HCEC 1CT (cell line): ENCODE data around the gene FERMT1.
"Not testable (repeated sequence)": the region's sequence is repeated elsewhere in the genome, so short reads cannot be mapped to it uniquely, and the experiment has no call there.

Experiments
- DNase-seq: peaks from one replicate; pipeline ENCODE4 v3.0.0-alpha.2; 2017

The FERMT1 gene

GRCh38 chr20:6114696-6115095 lies 8.1 kb downstream of the FERMT1 start:
- DNase-seq, result no peak

- DNase-seq, result no peak
Observed at GRCh38 chr20:6113951-6114350, 8.9 kb downstream of the FERMT1 start.

GRCh38 chr20:6112965-6113364 lies 9.9 kb downstream of the FERMT1 start:
- DNase-seq, result not testable (repeated sequence)

GRCh38 chr20:6108330-6108729 lies 14.5 kb downstream of the FERMT1 start:
- no peak for DNase-seq

GRCh38 chr20:6104493-6105188 lies 18.2 kb downstream of the FERMT1 start:
- no peak for DNase-seq

- DNase-seq, result no peak
Observed at GRCh38 chr20:6103301-6103700, 19.5 kb downstream of the FERMT1 start.

- no peak for DNase-seq
Observed at GRCh38 chr20:6101346-6101745, 21.5 kb downstream of the FERMT1 start.

GRCh38 chr20:6100246-6100645 lies 22.6 kb downstream of the FERMT1 start:
- no peak for DNase-seq

GRCh38 chr20:6099819-6100218 lies 23.0 kb downstream of the FERMT1 start:
- DNase-seq, result no peak

GRCh38 chr20:6095409-6095808 lies 27.4 kb downstream of the FERMT1 start:
- DNase-seq, result no peak

- DNase-seq, result no peak
Observed at GRCh38 chr20:6094565-6094964, 28.3 kb downstream of the FERMT1 start.

GRCh38 chr20:6094063-6094462 lies 28.8 kb downstream of the FERMT1 start:
- no peak for DNase-seq

GRCh38 chr20:6091661-6092060 lies 31.2 kb downstream of the FERMT1 start:
- no peak for DNase-seq

GRCh38 chr20:6086868-6087267 lies 36.0 kb downstream of the FERMT1 start:
- DNase-seq, result no peak

GRCh38 chr20:6083926-6084325 lies 38.9 kb downstream of the FERMT1 start:
- no peak for DNase-seq

- peak; percentile 63 for DNase-seq
Observed at GRCh38 chr20:6081236-6081635, 41.6 kb downstream of the FERMT1 start.

GRCh38 chr20:6079016-6079415 lies 43.8 kb downstream of the FERMT1 start:
- no peak for DNase-seq

- no peak for DNase-seq
Observed at GRCh38 chr20:6075428-6076219, 47.2 kb downstream of the FERMT1 start.

GRCh38 chr20:6074784-6075183 lies 48.0 kb downstream of the FERMT1 start:
- no peak for DNase-seq

GRCh38 chr20:6074145-6074561 lies 48.7 kb downstream of the FERMT1 start:
- DNase-seq, result no peak

GRCh38 chr20:6070829-6071695 lies 51.8 kb downstream of the FERMT1 start:
- no peak for DNase-seq

- no peak for DNase-seq
Observed at GRCh38 chr20:6069669-6070068, 53.2 kb downstream of the FERMT1 start.

- DNase-seq, result no peak
Observed at GRCh38 chr20:6067763-6068318, 55.0 kb downstream of the FERMT1 start.
